HG03097 (cell line): ENCODE results near the gene PAM.
"Not testable (repeated sequence)": the region's sequence is repeated elsewhere in the genome, so short reads cannot be mapped to it uniquely, and the experiment has no call there.

Experiments used
- ATAC-seq: cut with Tn5 transposase; IDR thresholded peaks from one replicate; pipeline ENCODE4 v1.9.1; 2021; ENCODE audit not compliant: unreplicated experiment, low FRiP score

Gene PAM

DNA sequence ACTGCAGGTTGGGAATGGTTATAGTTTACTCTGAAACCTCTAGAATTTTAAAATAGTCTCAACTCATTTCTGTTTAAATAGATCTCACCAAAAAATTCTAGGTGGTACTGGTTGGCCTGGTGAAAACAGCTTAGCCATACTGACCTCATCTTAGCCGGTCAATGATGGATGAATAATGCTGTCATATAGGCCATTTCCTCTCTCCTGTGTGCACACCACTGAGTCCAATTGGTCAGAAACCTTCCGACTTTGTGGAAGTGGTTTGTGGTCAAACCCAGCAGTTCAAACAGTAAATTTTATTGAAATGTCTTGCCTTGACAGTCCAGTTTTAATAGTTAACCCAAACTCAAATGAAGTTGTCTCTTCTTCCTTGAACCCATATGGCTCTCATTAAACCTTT is 266.2 kb downstream of the PAM start:
- peak; percentile 93 for ATAC-seq

DNA sequence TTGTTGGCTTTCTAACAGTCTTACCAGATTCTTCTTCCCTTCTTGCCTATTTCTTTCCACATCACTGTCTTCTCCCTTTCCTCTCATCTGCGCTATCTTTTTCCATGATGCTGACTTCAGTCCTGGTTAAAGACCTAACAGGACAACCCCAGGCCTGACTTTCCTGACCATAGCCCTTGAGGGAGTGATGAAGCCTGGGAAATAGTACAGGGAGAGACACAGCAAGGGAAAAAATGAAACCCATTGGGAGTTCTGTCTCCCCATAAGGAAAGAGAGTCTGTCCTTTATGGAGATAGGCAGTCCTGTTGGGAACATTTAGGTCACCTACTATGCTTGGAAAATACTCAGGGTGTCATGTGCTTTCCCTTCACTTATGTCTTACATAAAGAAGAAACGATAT is 272.2 kb downstream of the PAM start:
- no peak for ATAC-seq

DNA sequence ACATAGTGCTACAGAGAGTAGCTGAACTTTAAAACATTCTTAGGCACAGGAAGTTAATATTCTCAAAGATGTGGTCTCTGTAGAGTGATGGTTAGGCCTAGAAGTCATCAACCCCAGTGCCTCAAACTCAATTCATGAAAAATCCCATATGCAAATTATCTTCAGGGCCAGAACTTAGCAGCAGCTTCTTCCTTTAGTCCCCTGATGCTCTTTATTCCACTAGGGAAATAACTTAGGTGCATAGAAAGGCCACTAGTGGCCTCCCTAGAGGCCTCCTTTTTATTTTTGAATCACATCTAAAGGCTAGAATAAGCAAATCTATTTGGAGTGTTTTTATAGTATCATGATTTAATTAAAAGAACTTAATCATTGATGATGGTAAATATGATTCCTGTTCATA is 276.5 kb downstream of the PAM start:
- ATAC-seq, result no peak

DNA sequence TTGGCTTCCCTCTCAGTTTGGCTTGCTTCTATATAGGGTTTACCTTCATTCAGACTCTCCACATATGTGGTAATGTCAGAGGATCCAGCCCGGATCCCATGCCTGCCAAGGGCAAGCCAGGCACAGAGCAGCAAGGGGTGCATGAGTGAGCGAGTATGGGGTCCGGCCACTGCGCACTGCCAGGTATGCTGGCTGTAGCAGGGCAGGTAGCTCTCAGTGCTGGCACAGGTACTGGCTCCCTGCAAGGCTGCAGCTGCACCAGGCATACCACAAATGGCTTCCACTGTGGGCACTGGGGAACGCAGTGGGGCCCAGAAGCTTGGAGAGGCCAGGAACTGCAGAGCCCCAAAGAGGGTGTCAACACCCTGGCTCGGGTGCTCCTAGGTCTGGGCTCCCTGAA is 278.6 kb downstream of the PAM start:
- no peak for ATAC-seq

DNA sequence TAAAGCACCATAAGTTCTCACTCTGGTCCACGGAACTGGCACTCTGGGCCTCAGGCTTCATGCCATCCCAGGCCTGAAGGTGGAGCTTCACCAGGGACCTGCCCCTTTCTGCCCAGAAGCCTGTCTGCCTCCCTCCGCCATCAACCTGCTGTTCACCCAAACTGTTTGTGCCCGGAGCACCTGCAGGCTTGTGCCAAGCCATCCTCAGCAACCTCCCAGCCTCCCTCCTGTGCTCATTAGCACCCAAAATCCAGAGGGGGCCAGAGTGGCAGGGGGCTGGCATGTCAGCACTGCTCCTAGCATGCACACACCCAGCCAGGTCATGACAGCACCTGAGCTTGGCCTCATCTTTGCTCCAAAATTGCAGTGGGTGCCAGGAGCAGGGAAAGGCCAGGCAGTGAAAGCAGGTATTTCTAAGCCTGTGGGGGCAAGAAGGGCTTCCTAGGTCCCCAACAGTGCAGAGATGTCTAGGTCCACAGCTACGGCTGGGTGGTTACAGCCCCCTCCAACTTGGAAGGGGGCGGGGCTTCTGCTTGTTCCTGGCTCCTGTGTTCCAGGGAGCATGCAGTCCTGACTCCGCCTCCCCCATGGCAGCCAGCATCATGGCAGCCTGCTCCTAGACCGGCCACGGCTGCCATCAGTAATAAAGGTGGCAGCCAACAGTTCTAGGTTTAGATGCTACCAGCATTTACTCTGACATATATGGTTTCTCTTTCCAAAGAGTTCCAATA is 279.7 kb downstream of the PAM start:
- ATAC-seq, result no peak

DNA sequence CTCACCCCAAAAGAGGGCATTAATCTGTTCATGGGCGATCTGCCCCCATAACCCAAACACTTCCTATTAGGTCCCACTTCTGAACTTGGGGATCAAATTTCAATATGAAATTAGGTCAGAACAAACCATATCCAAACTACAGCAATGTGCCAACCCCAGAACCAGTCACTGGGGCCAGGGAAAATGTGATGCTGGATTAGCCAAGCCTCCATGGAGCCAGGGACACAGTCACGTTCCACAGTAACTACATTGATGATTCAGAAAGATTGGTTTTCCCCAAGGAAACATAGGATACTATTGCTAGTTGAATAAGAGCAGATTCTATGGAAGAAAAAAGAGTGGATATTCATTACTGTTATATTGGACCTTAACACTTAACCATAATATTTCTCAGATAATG is 280.6 kb downstream of the PAM start:
- no peak for ATAC-seq

DNA sequence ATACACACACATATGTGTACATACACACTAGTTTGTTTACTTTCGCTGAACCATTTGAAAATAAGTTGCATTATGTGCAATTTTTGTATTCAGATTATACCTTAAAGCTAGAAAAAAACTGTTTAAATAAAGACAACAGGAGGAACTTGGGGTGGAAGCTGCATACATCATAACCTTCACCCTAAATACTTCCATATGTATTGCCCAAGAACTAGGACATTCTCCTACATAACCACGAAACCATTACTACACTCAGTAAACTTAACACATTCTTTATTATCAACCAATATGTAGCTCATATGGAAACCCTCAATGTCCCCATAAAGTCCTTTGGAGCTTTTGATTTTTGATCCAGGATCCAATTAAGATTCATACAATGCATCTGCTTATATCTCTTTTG is 281.5 kb downstream of the PAM start:
- ATAC-seq, result no peak

DNA sequence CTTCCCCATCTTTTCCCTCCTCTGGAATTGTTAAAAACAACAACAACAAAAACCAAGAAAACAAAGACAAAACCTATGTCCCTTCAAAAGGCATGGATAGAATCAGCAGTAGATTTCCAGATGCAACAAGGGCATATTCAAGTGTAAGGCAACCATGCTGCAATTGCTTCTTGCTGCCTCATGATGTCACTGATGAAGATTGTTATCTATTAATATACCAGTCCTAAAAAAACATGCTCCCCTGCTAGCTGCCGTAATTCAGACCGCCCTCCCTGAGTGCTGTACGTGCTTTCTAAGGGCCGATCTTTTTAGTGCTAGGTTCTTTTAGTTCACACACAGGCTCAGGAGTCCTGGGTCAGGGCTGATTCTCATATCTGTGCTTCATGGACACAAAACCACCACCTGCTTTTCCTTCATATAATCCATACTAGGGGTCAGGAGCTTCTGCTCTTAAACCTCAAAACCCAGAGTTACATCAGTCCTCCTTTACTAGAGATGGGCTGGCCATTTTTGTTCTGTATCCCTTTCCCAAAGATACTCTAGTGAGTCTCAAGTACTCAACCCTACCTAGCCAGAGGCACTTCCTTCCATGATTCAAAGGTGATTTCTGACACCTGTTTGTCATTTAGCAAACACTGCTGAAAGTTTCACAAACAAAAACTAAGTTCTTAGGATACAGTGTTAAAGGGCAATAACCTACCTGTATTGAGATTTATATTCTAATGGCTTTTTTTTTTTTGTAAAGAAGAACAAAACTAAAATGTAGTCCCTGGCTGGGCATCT is 282.8 kb downstream of the PAM start:
- no peak for ATAC-seq

DNA sequence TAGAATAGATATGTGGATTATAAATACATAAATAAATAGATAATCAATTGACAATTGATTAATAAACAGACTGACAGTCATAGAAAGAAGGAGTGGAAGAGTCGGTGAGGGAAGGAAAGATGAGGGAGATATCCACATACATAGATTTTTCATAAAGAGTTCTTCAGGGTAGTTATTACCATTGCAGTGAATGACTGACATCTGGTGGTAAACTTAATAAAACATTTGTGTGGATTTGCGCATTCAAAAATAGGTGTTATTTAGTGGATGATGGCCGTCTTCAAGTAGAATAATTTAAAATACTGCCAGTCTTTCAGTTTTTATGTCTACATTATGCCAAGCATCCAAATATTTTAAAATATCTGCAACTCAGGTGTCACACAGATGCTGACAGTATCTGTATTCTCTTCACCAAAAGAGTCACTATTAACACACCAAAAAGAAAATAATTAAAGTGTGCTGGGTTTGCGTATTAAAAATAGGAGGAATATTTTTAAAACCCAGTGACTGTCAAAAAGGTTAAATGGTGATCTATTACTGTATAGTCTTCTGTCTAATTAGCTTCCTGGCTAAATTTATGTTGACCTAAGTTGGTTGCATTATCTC is 286.1 kb downstream of the PAM start:
- ATAC-seq, result no peak

DNA sequence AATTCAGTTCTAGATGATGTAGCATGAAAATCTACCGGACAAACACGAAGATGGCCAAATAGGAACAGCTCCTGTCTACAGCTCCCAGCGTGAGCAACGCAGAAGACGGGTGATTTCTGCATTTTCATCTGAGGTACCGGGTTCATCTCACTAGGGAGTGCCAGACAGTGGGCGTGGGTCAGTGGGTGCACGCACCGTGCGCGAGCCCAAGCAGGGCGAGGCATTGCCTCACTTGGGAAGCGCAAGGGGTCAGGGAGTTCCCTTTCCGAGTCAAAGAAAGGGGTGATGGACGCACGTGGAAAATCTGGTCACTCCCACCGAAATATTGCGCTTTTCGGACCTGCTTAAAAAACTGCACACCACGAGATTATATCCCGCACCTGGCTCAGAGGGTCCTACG is 291.6 kb downstream of the PAM start:
- not testable (repeated sequence) for ATAC-seq

DNA sequence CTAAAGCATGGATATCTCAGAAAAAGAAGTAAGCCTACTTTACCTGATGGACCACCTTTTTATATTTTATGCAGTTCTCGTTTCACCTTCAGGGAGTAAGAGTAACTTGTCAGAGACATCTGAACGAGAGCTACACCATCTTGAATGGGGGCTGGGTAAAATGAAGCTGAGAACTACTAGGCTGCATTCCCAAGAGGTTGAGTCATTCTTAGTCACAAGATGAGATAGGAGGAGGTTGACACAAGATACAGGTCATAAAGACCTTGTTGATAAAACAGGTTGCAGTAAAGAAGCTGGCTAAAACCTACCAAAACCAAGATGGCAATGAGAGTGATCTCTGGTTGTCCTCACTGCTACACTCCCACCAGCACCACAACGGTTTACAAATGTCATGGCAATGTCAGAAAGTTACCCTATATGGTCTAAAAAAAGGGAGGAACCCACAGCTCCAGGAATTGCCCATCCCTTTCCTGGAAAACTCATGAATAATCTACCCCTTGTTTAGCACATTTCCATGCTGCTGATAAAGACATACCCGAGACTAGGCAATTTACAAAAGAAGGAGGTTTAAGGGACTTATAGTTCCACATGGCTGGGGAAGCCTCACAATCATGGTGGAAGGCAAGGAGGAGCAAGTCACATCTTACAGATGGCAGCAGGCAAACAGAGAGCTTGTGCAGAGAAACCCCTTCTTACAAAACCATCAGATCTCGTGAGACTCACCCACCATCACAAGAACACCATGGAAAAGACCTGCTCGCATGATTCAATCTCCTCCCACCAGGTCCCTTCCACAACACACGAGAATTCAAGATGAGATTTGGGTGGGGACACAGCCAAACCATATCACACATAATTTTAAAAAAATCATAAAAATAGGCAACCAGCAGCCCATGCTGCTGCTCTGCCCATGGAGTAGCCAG is 302.4 kb downstream of the PAM start:
- no peak for ATAC-seq

DNA sequence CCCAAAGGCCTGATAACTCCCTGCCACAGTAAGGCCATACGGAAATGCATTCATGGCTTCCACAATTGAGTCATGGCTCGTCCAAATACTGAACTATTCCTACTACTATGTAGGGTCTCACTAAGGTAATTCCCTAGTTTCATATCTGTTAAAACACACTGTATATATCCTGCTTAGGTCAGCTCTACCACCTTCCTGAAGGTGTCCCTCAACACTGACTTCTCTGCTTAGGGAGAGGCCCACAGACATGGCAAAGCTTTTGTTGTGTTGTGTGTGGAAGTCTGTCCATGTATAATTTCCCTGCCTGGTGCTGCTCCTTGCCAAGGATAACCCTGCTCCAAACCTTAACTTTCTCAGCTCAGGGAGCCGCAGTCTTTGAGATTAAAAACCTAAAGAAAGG is 304.4 kb downstream of the PAM start:
- ATAC-seq, result no peak

DNA sequence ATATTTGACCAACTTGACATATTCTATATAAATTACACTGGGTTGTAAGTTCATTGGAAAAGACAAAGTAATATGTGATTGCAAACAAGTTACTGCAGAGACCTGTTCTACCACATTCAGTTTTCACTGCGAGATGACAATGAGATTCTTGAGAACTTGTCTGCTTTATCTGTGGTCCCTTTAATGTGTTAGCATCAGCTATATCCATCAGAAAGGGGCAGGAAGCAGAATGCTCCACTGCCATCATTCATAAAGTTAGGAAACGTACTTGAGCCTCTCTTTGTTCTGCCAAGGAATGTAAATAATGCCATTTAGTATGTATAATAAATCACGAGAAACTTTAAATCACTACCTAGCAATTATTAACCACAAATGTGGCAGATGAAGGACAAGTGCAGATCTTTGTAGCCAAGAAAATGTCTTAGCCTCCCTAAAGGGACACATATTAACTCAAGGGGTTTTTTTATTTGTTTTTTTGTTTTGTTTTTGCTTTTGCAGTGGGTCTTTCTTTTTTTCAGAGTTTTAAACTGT is 305.4 kb downstream of the PAM start:
- no peak for ATAC-seq

DNA sequence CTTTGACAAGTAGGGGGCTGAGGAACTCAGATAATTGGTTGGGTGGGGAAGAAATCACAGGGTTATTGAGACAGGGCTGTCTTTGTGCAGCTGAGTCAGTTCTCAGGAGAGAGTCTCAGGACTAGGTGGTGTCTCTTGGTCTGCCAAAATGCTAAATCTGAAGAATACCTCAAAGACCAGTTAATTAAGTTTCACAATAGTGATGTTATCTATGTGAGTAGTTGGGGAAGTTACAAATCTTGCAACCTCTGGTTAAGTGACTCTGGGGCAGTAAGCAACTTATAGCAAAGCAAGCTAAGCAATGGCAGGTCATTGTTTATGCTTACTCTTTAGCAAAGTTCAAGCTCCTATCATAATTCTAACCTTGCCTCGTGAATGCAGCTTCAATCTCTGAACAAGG is 311.2 kb downstream of the PAM start:
- ATAC-seq, result no peak

DNA sequence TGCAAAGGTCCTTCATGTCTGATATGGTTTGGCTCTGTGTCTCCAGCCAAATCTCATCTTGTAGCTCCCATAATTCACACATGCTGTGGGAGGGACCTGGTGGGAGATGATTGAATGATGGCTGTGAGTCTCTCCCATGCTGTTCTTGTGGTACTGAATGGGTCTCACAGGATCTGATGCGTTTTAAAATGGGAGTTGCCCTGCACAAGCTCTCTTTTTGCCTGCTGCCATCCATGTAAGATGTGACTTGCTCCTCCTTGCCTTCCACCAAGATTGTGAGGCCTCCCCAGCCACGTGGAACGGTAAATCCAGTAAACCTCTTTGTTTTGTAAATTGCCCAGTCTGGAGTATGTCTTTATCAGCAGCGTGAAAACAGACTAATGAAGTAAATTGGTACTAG is 318.4 kb downstream of the PAM start:
- ATAC-seq, result not testable (repeated sequence)

DNA sequence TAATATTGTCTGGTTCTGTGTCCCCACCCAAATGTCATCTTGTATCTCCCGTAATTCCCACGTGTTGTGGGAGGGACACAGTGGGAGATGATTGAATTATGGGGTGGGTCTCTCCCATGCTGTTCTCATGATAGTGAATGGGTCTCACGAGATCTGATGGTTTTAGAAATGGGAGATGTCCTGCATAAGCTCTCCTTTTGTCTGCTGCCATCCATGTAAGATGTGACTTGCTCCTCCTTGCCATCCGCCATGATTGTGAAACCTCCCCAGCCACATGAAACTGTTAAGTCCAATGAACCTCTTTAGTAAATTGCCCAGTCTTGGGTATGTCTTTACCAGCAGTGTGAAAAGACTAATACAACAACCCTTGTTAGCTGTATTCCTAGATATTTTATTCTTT is 320.3 kb downstream of the PAM start:
- ATAC-seq, result no peak
